ENCODE results near the gene CLCN6. TPM values are rescaled to one million over a fixed set of nuclear protein-coding genes. Genes with fewer than 3 reads are reported as not detected.

Gene CLCN6
- total RNA-seq, 4 donors from 2014 or later: 14.0 to 184 (median 30.7) TPM

GRCh38 chr1:11766429-11766776 lies 39.6 kb upstream of the CLCN6 start:
- WGBS, 2 donors (ENCODE audit: low coverage in 1 of 2): 87% methylated on average over 14 of the region's 14 CpGs; no CpG with 5 or more reads in 1 of the 2 donors
- H3K9me3 ChIP-seq: no peaks in the 10 kb centered on the region
- no peak overlapping the region for H3K27ac ChIP-seq
- TF ChIP-seq CTCF (IDR thresholded peaks at IDR 0.05) (no peak), EP300 (IDR thresholded peaks at IDR 0.05; ENCODE audit: low read depth) (no peak), POLR2AphosphoS5 (IDR thresholded peaks at IDR 0.05) (no peak), POLR2A (IDR thresholded peaks at IDR 0.05) (no peak)
- intact Hi-C loops (cut with DNase I; ENCODE audit: low total_unique reads): no loop called here
- in situ Hi-C loops (cut with MboI; ENCODE audit: low pct_ligation_motif_present in 1 of 4, low pct_unique_long_range_greater_than_20kb in 1 of 4, low sequenced_read_pairs in 3 of 4): no loop called here
- peaks cover 0 to 5% (median 0%) of the 10 kb centered on the region in 4 donors for H3K4me1 ChIP-seq
- H3K4me3 ChIP-seq: no peak overlapping the region
- no peaks in the 10 kb centered on the region for H3K36me3 ChIP-seq
- DNase-seq: no peak
- peaks cover 24% of the 10 kb centered on the region for H3K27me3 ChIP-seq

GRCh38 chr1:11767922-11768704 lies 37.9 kb upstream of the CLCN6 start:
- TF ChIP-seq CTCF (IDR thresholded peaks at IDR 0.05) (no peak), POLR2AphosphoS5 (IDR thresholded peaks at IDR 0.05) (no peak), EP300 (IDR thresholded peaks at IDR 0.05; ENCODE audit: low read depth) (no peak), POLR2A (IDR thresholded peaks at IDR 0.05) (no peak)
- Histone ChIP-seq H3K4me3 (no peak overlapping the region), H3K36me3 (no peaks in the 10 kb centered on the region), H3K27ac (no peak overlapping the region), H3K9me3 (no peaks in the 10 kb centered on the region), H3K4me1 (no peaks in the 10 kb centered on the region), H3K27me3 (peaks cover 16% of the 10 kb centered on the region)
- in situ Hi-C loops (cut with MboI; ENCODE audit: low pct_ligation_motif_present in 1 of 4, low pct_unique_long_range_greater_than_20kb in 1 of 4, low sequenced_read_pairs in 3 of 4) (no loop called here), intact Hi-C loops (cut with DNase I; ENCODE audit: low total_unique reads) (no loop called here)
- no peak for DNase-seq
- 63 to 100% methylated on average over 2 to 14 of the region's 16 CpGs for WGBS, 2 donors (ENCODE audit: low coverage in 1 of 2)

GRCh38 chr1:11768821-11769220 lies 37.2 kb upstream of the CLCN6 start:
- DNase-seq: no peak
- Histone ChIP-seq H3K4me3 (no peak overlapping the region), H3K27ac (no peak overlapping the region), H3K27me3 (peaks cover 16% of the 10 kb centered on the region), H3K36me3 (no peaks in the 10 kb centered on the region), H3K9me3 (no peaks in the 10 kb centered on the region), H3K4me1 (no peaks in the 10 kb centered on the region)
- in situ Hi-C loops (cut with MboI; ENCODE audit: low pct_ligation_motif_present in 1 of 4, low pct_unique_long_range_greater_than_20kb in 1 of 4, low sequenced_read_pairs in 3 of 4): no loop called here
- TF ChIP-seq POLR2AphosphoS5 (IDR thresholded peaks at IDR 0.05) (no peak), CTCF (IDR thresholded peaks at IDR 0.05) (no peak), EP300 (IDR thresholded peaks at IDR 0.05; ENCODE audit: low read depth) (no peak), POLR2A (IDR thresholded peaks at IDR 0.05) (no peak)
- 42% methylated on average over 4 of the region's 4 CpGs; no CpG with 5 or more reads in 1 of the 2 donors for WGBS, 2 donors (ENCODE audit: low coverage in 1 of 2)
- intact Hi-C loops (cut with DNase I; ENCODE audit: low total_unique reads): no loop called here

GRCh38 chr1:11769274-11769673 lies 36.7 kb upstream of the CLCN6 start:
- no peak overlapping the region for H3K4me3 ChIP-seq
- TF ChIP-seq POLR2AphosphoS5 (IDR thresholded peaks at IDR 0.05) (no peak), POLR2A (IDR thresholded peaks at IDR 0.05) (no peak), EP300 (IDR thresholded peaks at IDR 0.05; ENCODE audit: low read depth) (no peak), CTCF (IDR thresholded peaks at IDR 0.05) (no peak)
- no peaks in the 10 kb centered on the region for H3K9me3 ChIP-seq
- no peak overlapping the region for H3K27ac ChIP-seq
- in situ Hi-C loops (cut with MboI; ENCODE audit: low pct_ligation_motif_present in 1 of 4, low pct_unique_long_range_greater_than_20kb in 1 of 4, low sequenced_read_pairs in 3 of 4): no loop called here
- H3K4me1 ChIP-seq: no peaks in the 10 kb centered on the region
- intact Hi-C loops (cut with DNase I; ENCODE audit: low total_unique reads): no loop called here
- WGBS, 2 donors (ENCODE audit: low coverage in 1 of 2): 82% methylated on average over 4 of the region's 4 CpGs; no CpG with 5 or more reads in 1 of the 2 donors
- no peak for DNase-seq
- peaks cover 16% of the 10 kb centered on the region for H3K27me3 ChIP-seq
- H3K36me3 ChIP-seq: no peaks in the 10 kb centered on the region
